Measurements from ENCODE around the gene MAGI2. TPM values are rescaled to one million over a fixed set of nuclear protein-coding genes. Genes with fewer than 3 reads are reported as not detected.

The MAGI2 gene
- total RNA-seq, 1 donor from 2014 or later = 0.38 TPM

DNA sequence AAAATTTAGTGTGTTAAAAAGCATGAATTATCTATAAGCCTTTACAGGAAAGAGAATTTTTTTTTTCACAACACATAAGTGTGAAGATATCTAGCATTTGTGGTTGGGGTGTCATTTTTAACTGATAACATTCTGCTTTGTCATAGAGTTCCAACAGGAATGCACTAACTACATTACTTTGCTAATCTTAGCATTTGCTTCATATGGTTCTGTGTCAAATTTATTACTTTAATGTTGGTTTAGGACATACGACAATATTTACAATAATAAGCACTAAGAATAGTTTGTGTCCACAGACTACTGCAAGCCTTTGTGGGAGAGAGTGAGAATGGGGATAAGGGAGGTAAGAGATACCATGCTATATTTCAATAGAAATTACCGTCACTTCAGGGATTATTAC is 40.6 kb upstream of the MAGI2 start:
- H3K36me3 Mint-ChIP-seq (ENCODE audit: low read depth) = no peaks in the 10 kb centered on the region
- H3K4me1 Mint-ChIP-seq = no peaks in the 10 kb centered on the region
- peaks cover 2% of the 10 kb centered on the region for H3K9me3 Mint-ChIP-seq
- H3K27ac Mint-ChIP-seq = no peak overlapping the region
- DNase-seq (no peak), ATAC-seq (ENCODE audit: low read depth) (no peak)
- no peak overlapping the region for H3K4me3 Mint-ChIP-seq
- ChIA-PET CTCF (no interaction called here), POLR2A (no interaction called here)
- intact Hi-C loops (cut with micrococcal nuclease) = no loop called here
- H3K27me3 Mint-ChIP-seq = no peaks in the 10 kb centered on the region
- TF ChIP-seq, protein P1, sequence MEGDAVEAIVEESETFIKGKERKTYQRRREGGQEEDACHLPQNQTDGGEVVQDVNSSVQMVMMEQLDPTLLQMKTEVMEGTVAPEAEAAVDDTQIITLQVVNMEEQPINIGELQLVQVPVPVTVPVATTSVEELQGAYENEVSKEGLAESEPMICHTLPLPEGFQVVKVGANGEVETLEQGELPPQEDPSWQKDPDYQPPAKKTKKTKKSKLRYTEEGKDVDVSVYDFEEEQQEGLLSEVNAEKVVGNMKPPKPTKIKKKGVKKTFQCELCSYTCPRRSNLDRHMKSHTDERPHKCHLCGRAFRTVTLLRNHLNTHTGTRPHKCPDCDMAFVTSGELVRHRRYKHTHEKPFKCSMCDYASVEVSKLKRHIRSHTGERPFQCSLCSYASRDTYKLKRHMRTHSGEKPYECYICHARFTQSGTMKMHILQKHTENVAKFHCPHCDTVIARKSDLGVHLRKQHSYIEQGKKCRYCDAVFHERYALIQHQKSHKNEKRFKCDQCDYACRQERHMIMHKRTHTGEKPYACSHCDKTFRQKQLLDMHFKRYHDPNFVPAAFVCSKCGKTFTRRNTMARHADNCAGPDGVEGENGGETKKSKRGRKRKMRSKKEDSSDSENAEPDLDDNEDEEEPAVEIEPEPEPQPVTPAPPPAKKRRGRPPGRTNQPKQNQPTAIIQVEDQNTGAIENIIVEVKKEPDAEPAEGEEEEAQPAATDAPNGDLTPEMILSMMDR (IDR thresholded peaks at IDR 0.05) = no peak

DNA sequence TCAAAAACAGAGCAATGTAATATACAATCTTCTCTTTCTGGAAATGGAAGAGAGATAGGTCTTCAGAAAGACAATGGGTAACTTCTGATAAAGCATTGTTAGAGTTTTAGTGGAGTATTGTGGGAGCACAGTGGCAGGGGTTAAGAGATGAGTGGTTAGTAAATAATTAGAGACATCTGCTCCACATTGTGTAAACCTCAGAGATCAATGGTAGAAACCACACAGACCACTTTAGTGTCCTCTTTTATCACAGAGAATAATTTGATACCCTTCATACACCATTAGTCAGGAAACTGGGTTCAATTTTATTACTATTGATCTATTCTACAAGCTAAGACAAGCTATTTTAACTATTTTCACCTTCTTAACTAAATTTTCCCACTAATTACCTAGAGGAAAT is 35.9 kb upstream of the MAGI2 start:
- H3K4me1 Mint-ChIP-seq = no peaks in the 10 kb centered on the region
- H3K36me3 Mint-ChIP-seq (ENCODE audit: low read depth) = no peaks in the 10 kb centered on the region
- POLR2A ChIA-PET = no interaction called here
- CTCF ChIA-PET = no interaction called here
- H3K27me3 Mint-ChIP-seq = no peaks in the 10 kb centered on the region
- TF ChIP-seq, protein P1 (IDR thresholded peaks at IDR 0.05) = no peak
- no peak overlapping the region for H3K27ac Mint-ChIP-seq
- intact Hi-C loops (cut with micrococcal nuclease) = no loop called here
- no peak for DNase-seq
- H3K9me3 Mint-ChIP-seq = no peaks in the 10 kb centered on the region
- no peak for ATAC-seq (ENCODE audit: low read depth)
- H3K4me3 Mint-ChIP-seq = no peak overlapping the region

DNA sequence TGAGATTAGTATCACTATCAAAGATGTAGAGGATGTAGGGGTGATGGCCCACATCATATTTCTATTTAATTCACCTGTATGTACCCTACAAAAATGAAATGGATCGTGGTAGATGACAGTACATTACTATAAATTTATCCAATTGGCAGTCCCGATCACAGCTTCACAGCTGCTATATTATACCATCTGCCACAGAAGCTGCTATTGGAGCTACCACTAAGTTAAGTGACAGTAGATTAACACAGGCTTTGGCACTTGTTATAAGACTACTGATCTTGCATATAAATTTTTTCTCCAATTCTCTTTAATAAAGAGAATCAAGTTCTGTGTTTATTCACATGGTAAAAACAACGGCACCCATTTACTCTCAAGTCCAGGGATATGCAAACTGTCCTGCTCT is 24.9 kb upstream of the MAGI2 start:
- DNase-seq = no peak
- H3K4me3 Mint-ChIP-seq = no peak overlapping the region
- no peaks in the 10 kb centered on the region for H3K9me3 Mint-ChIP-seq
- no peaks in the 10 kb centered on the region for H3K4me1 Mint-ChIP-seq
- no peak for ATAC-seq (ENCODE audit: low read depth)
- H3K36me3 Mint-ChIP-seq (ENCODE audit: low read depth) = no peaks in the 10 kb centered on the region
- intact Hi-C loops (cut with micrococcal nuclease) = no loop called here
- H3K27ac Mint-ChIP-seq = no peak overlapping the region
- H3K27me3 Mint-ChIP-seq = no peaks in the 10 kb centered on the region
- ChIA-PET POLR2A (no interaction called here), CTCF (no interaction called here)
- TF ChIP-seq, protein P1 (IDR thresholded peaks at IDR 0.05) = no peak

DNA sequence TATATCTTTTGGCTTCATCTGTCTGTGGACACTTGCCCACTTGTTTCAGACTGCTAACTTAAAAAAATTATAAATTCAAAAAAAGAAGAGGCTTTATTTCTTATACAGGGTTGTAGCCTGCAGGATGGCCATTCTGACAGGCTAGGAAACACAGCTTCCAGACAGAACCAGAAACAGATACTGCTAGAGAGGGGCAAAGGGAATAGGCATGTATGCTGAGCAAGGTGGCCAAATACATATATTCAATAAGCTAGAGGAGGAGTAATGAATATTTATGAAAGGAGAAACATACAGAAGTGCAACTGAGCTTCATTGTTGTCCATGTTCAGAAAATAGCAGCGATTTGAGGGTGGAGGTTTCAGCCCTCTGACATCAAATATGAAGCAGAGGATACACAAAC is 22.0 kb upstream of the MAGI2 start:
- CTCF ChIA-PET = no interaction called here
- no peak for ATAC-seq (ENCODE audit: low read depth)

DNA sequence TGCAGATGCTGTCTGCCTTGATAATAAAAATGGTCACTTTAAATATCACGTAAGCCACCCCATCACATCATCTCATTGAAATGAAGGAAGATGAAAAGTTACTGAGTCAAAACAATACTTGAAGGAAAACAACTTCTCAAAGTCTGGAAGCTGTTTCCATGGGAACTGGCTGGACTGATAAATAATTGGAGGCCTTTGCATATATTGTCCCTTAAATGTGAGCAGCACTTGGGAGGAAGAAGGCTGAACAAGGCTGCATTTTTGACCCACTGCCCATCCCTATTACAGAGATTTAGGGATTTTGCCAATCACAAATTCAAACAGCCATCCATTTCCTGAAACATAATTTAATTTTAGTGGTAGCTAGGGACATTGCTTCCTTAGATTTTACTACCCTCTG is 18.2 kb upstream of the MAGI2 start:
- DNase-seq = no peak
- H3K9me3 Mint-ChIP-seq = peaks cover 2% of the 10 kb centered on the region
- H3K4me1 Mint-ChIP-seq = no peaks in the 10 kb centered on the region
- TF ChIP-seq, protein P1 (IDR thresholded peaks at IDR 0.05) = no peak
- no peak for ATAC-seq (ENCODE audit: low read depth)
- CTCF ChIA-PET = no interaction called here
- no peaks in the 10 kb centered on the region for H3K27me3 Mint-ChIP-seq
- POLR2A ChIA-PET = no interaction called here
- no peaks in the 10 kb centered on the region for H3K36me3 Mint-ChIP-seq (ENCODE audit: low read depth)
- intact Hi-C loops (cut with micrococcal nuclease) = no loop called here
- H3K4me3 Mint-ChIP-seq = no peak overlapping the region
- H3K27ac Mint-ChIP-seq = no peak overlapping the region

More for the DNA sequence above, 22.0 kb upstream of the MAGI2 start:
- no peak for DNase-seq
- no peaks in the 10 kb centered on the region for H3K36me3 Mint-ChIP-seq (ENCODE audit: low read depth)
- TF ChIP-seq, protein P1 (IDR thresholded peaks at IDR 0.05) = no peak
- no peak overlapping the region for H3K4me3 Mint-ChIP-seq
- peaks cover 2% of the 10 kb centered on the region for H3K9me3 Mint-ChIP-seq
- no peaks in the 10 kb centered on the region for H3K4me1 Mint-ChIP-seq
- intact Hi-C loops (cut with micrococcal nuclease) = no loop called here
- POLR2A ChIA-PET = no interaction called here
- no peak overlapping the region for H3K27ac Mint-ChIP-seq
- H3K27me3 Mint-ChIP-seq = no peaks in the 10 kb centered on the region

Measured in activated B cell treated with CpG ODN at 0.5 μM for 24 hours (primary cell).